MCF 10A (cell line): ENCODE data around the gene SDC1. TPM values are rescaled to one million over a fixed set of nuclear protein-coding genes. Genes with fewer than 3 reads are reported as not detected.
"Not testable (repeated sequence)": the region's sequence is repeated elsewhere in the genome, so short reads cannot be mapped to it uniquely, and the experiment has no call there.

Experiments used
- Bru-seq: library from RNA; stranded (reverse); fragments of 400-500 nt; gene quantifications from one replicate; lab custom pipeline; 2021; lab: Mats Ljungman, UMichigan
- BruChase-seq, 2 experiments: library from RNA; stranded (reverse); fragments of 400-500 nt; gene quantifications; one replicate each; lab custom pipeline; 2021; lab: Mats Ljungman, UMichigan
- BruUV-seq: library from RNA; stranded (reverse); fragments of 400-500 nt; replicated peaks from 2 replicates; lab custom pipeline; 2021; lab: Mats Ljungman, UMichigan
- CTCF ChIA-PET: fragments of 300-600 bp; sonication (Branson Sonifier 250); formaldehyde crosslinking; extraction: SDS; loops from one replicate; lab custom pipeline; 2021; ENCODE audit warnings: antibody characterized with exemption, inconsistent platforms; lab: Yijun Ruan, JAX
- POLR2A ChIA-PET: fragments of 300-600, 350-650 bp; sonication (Branson Sonifier 250); formaldehyde crosslinking; extraction: SDS; loops from one replicate; lab custom pipeline; 2020; ENCODE audit warnings: antibody characterized with exemption, inconsistent platforms; lab: Yijun Ruan, JAX
- DNase-seq: peaks from one replicate; pipeline ENCODE4 v3.0.0-alpha.2; 2018; ENCODE audit not compliant: unreplicated experiment
- H3K27ac Mint-ChIP-seq: one replicate; pipeline ENCODE4 v1.8.0; 2022; ENCODE audit warnings: mild to moderate bottlenecking, low read depth, mixed read lengths; ENCODE audit not compliant: unreplicated experiment
- H3K27me3 Mint-ChIP-seq: one replicate; pipeline ENCODE4 v1.8.0; 2022; ENCODE audit warnings: mixed read lengths; ENCODE audit not compliant: insufficient read depth, unreplicated experiment
- H3K36me3 Mint-ChIP-seq: one replicate; pipeline ENCODE4 v1.8.0; 2022; ENCODE audit warnings: mild to moderate bottlenecking, moderate library complexity, mixed read lengths; ENCODE audit not compliant: insufficient read depth, unreplicated experiment
- H3K4me1 Mint-ChIP-seq: one replicate; pipeline ENCODE4 v1.8.0; 2022; ENCODE audit warnings: mixed read lengths; ENCODE audit not compliant: insufficient read depth, unreplicated experiment
- H3K4me3 Mint-ChIP-seq: one replicate; pipeline ENCODE4 v1.8.0; 2022; ENCODE audit warnings: mild to moderate bottlenecking, moderate library complexity, mixed read lengths; ENCODE audit not compliant: unreplicated experiment
- H3K9me3 Mint-ChIP-seq: one replicate; pipeline ENCODE4 v1.8.0; 2022; ENCODE audit warnings: mixed read lengths; ENCODE audit not compliant: unreplicated experiment
- intact Hi-C: fragments of 100-400 bp; cut with micrococcal nuclease; formaldehyde crosslinking; loops from 2 replicates; pipeline ENCODE4 v1.14.1; 2022
- long read RNA-seq: library from polyadenylated mRNA; stranded (forward); transcript quantifications from one replicate; pipeline ENCODE4 v2.0.0, GENCODE V29; 2022
- total RNA-seq: library from RNA; stranded (reverse); gene quantifications from 2 replicates; pipeline ENCODE4 v1.2.3, GENCODE V29; 2022
- TF ChIP-seq, protein P1 (sequence below): fragments of 200-600 bp; IDR thresholded peaks from one replicate; pipeline ENCODE4 v1.8.0; 2022; ENCODE audit warnings: antibody characterized with exemption, mild to moderate bottlenecking; ENCODE audit not compliant: unreplicated experiment

Gene SDC1, protein sequence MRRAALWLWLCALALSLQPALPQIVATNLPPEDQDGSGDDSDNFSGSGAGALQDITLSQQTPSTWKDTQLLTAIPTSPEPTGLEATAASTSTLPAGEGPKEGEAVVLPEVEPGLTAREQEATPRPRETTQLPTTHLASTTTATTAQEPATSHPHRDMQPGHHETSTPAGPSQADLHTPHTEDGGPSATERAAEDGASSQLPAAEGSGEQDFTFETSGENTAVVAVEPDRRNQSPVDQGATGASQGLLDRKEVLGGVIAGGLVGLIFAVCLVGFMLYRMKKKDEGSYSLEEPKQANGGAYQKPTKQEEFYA
- total RNA-seq (214 and 232 TPM in 2 replicates), Bru-seq, nascent RNA (percentile 86 among the genes with signal in this experiment), BruChase-seq, experiment 1, labeled RNA remaining after a 6-hour chase (percentile 95 among the genes with signal in this experiment), BruChase-seq, experiment 2, labeled RNA remaining after a 2-hour chase (percentile 89 among the genes with signal in this experiment)
- long read RNA-seq, transcript SDC1-202 (6 exons, 3,291 nt) = minor isoform, 30 of 629 reads
- long read RNA-seq, transcript SDC1-201 (5 exons, 3,147 nt) = major isoform, 467 of 629 reads
- long read RNA-seq, partial matches to known transcripts = 108 of 629 reads
- long read RNA-seq, other reads (novel, unspliced or antisense) = 24 of 629 reads

DNA sequence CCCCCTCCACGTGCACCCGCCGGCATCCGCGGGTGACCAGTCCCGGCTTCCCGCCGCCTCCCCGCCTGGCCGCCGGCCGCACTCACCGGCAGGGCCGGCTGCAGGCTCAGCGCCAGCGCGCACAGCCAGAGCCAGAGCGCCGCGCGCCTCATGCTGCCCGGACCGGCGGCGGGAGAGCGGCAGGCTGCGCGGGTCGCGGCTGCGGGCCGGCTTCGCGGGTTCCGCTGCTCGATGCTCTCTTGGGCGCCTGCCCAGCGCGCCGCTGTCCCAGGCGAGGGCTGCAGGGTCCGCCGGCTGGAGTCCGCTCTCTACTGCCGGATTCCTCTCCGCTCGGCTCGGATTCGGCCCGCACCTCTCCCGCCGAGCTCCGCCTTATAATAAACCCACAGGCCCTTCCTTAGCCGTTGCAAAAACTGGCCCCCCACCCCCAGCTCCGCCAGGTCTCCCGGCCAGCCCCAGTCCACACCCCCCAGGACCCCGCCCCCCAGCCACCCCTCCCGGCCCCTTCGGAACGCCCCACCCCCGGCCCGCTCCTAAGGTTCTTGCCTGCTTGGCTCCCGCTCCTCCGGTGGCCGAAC lies at the start of gene SDC1:
Gene SDC1, minus strand, starts transcription at position 415 of the 578 bp plus-strand sequence. Its CDS starts 263 bp downstream, at position 152.
- ChIA-PET CTCF (interaction anchor here (0.5 to 8.4 kb wide), 37 partner anchors 9 to 415 kb away, joined by 3 to 140 read pairs (median 5); no protein-coding TSS in a partner anchor), POLR2A (interaction anchor here (0.6 to 8.2 kb wide), 28 partner anchors 8 to 393 kb away, joined by 3 to 222 read pairs (median 5); partner anchors contain the start of gene LAPTM4A)
- no TSS peak for BruUV-seq
- Mint-ChIP-seq H3K4me3 (peak within 1 kb of the TSS; percentile 75), H3K4me1 (peaks cover 24% of the 10 kb centered on the region), H3K9me3 (no peaks in the 10 kb centered on the region), H3K27ac (peak within 1 kb of the TSS; percentile 59), H3K36me3 (peaks cover 4% of the 10 kb centered on the region), H3K27me3 (no peaks in the 10 kb centered on the region)
- intact Hi-C loops = loop anchor here (1.0 to 2.0 kb wide), 5 partner anchors 46 to 122 kb away; no protein-coding TSS in a partner anchor
- TF ChIP-seq, protein P1, sequence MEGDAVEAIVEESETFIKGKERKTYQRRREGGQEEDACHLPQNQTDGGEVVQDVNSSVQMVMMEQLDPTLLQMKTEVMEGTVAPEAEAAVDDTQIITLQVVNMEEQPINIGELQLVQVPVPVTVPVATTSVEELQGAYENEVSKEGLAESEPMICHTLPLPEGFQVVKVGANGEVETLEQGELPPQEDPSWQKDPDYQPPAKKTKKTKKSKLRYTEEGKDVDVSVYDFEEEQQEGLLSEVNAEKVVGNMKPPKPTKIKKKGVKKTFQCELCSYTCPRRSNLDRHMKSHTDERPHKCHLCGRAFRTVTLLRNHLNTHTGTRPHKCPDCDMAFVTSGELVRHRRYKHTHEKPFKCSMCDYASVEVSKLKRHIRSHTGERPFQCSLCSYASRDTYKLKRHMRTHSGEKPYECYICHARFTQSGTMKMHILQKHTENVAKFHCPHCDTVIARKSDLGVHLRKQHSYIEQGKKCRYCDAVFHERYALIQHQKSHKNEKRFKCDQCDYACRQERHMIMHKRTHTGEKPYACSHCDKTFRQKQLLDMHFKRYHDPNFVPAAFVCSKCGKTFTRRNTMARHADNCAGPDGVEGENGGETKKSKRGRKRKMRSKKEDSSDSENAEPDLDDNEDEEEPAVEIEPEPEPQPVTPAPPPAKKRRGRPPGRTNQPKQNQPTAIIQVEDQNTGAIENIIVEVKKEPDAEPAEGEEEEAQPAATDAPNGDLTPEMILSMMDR = no peak
- peak; percentile 45 for DNase-seq

DNA sequence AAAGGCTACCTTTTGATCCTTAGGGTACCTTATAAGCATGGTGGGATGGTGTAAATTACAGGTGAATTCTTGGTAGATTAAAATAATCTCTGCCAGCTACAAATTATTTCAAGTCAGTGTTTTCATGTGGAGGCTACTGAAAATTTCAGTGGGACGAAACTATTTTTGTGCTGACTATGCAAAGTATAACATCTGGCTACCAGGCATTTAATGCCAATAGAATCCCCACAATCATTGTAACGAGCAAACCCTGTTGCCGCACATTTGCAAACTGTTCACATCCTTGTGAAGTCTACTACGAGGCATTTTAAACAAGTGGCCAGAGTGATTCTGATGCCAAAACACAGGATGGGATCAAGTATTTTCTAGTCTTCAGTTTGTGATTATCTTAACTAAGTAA lies 48.1 kb upstream of the SDC1 start:
- H3K4me1 Mint-ChIP-seq = peaks cover 5% of the 10 kb centered on the region
- BruUV-seq = no TSS peak
- H3K4me3 Mint-ChIP-seq = no peak overlapping the region
- POLR2A ChIA-PET = interaction anchor here (1.0 kb wide), 1 partner anchor 11 kb away, joined by 4 read pairs; no protein-coding TSS in a partner anchor
- CTCF ChIA-PET = interaction anchor here (0.8 to 1.5 kb wide), 3 partner anchors 18 to 179 kb away, joined by 3 to 6 read pairs (median 4); no protein-coding TSS in a partner anchor
- no peak overlapping the region for H3K27ac Mint-ChIP-seq
- H3K27me3 Mint-ChIP-seq = no peaks in the 10 kb centered on the region
- H3K9me3 Mint-ChIP-seq = no peaks in the 10 kb centered on the region
- H3K36me3 Mint-ChIP-seq = peaks cover 33% of the 10 kb centered on the region
- TF ChIP-seq, protein P1 = no peak
- intact Hi-C loops = no loop called here
- DNase-seq = no peak

DNA sequence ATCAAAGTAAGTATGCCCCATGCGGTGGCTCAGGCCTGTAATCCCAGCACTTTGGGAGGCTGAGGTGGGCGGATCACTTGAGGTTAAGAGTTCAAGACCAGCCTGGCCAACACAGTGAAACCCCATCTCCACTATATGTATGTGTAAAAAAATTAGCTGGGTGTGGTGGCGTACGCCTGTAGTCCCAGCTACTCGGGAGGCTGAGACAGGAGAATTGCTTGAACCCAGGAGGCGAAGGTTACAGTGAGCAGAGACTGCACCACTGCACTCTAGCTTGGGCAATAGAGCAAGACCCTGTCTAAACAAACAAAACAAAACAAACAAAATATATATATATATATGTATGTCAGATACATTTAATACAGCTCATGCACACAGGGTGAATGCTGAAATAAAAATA lies 43.4 kb upstream of the SDC1 start:
- H3K27ac Mint-ChIP-seq, H3K4me3 Mint-ChIP-seq, intact Hi-C loops, DNase-seq, BruUV-seq, H3K4me1 Mint-ChIP-seq, H3K9me3 Mint-ChIP-seq, H3K27me3 Mint-ChIP-seq: not testable (repeated sequence)
- peaks cover 52% of the 10 kb centered on the region for H3K36me3 Mint-ChIP-seq
- CTCF ChIA-PET = interaction anchor here (0.8 to 1.6 kb wide), 5 partner anchors 22 to 313 kb away, joined by 3 to 6 read pairs (median 4); partner anchors contain the start of gene SDC1
- POLR2A ChIA-PET = interaction anchor here (0.9 kb wide), 2 partner anchors 29 to 43 kb away, joined by 4 to 5 read pairs; no protein-coding TSS in a partner anchor

DNA sequence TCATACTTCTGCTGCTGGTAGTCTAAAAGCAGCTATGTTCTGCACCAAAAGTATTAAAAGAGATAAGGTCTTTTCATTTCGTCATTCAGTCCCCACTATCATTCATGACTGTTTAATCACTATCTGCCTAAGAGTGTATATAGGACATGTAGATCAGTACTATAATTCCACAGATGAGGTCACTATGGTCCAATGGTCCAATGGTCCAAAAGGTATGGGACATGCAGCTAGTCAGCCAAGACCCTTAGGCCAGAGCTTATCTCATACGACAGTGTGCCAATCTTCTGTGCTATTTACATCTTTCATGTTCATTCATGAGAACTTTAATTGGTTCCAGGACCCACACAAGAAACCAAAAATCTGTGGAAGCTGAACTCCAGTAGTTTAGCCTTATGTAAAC lies 42.6 kb upstream of the SDC1 start:
- Mint-ChIP-seq H3K27ac (no peak overlapping the region), H3K4me3 (no peak overlapping the region), H3K9me3 (no peaks in the 10 kb centered on the region), H3K36me3 (peaks cover 47% of the 10 kb centered on the region), H3K27me3 (no peaks in the 10 kb centered on the region), H3K4me1 (no peaks in the 10 kb centered on the region)
- DNase-seq = no peak
- ChIA-PET POLR2A (interaction anchor here (0.9 kb wide), 1 partner anchor 10 kb away, joined by 3 read pairs; no protein-coding TSS in a partner anchor), CTCF (interaction anchor here (0.6 to 1.6 kb wide), 3 partner anchors 9 to 161 kb away, joined by 3 to 4 read pairs (median 3); partner anchors contain the start of gene SDC1)
- intact Hi-C loops = no loop called here
- TF ChIP-seq, protein P1 = no peak
- BruUV-seq = no TSS peak
